ENCODE data around the gene RAB31.
"Not testable (repeated sequence)": the region's sequence is repeated elsewhere in the genome, so short reads cannot be mapped to it uniquely, and the experiment has no call there.

RAB31 gene

GRCh38 chr18:9708057-9708433 is at the start of gene RAB31:
Gene RAB31 (plus strand): TSS chr18:9708301. CDS start chr18:9708406, 105 bp downstream.
- Mint-ChIP-seq H3K36me3 (ENCODE audit: low read depth) (no peaks in the 10 kb centered on the region), H3K4me3 (peak within 1 kb of the TSS; percentile 71), H3K9me3 (no peaks in the 10 kb centered on the region), H3K27ac (peak within 1 kb of the TSS; percentile 36), H3K27me3 (peaks cover 78% of the 10 kb centered on the region), H3K4me1 (peaks cover 27% of the 10 kb centered on the region)
- DNase-seq: peak; percentile 23
- peak; percentile 26 for ATAC-seq

GRCh38 chr18:9659499-9660375 is 48.4 kb upstream of the RAB31 start:
- Mint-ChIP-seq H3K9me3 (no peaks in the 10 kb centered on the region), H3K4me3 (no peak overlapping the region), H3K36me3 (ENCODE audit: low read depth) (no peaks in the 10 kb centered on the region), H3K4me1 (no peaks in the 10 kb centered on the region), H3K27ac (no peak overlapping the region), H3K27me3 (no peaks in the 10 kb centered on the region)
- DNase-seq: no peak
- ATAC-seq: no peak

GRCh38 chr18:9661564-9661963 is 46.5 kb upstream of the RAB31 start:
- ATAC-seq: no peak

DNA sequence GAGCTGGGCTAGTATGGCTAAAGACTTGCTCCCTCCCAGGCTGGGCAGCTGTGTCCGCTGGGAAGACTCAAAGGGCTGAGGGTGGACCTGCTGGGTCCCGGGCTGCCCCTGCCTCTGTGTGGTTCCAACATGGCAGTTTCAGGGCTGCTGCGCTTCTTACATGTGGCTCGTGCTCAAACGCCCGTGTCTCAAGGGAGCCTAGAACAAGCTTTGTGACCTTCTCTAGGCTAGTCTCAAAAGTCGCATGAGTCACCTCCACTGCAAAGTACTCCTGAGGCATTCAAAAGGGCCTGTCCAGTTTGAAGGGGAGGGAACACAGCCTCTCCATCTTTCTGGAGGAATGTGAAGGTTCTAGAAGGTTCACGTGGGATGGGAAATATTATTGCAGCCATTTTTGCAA is 44.7 kb upstream of the RAB31 start:
- ATAC-seq: peak; percentile 15
- H3K27ac Mint-ChIP-seq: no peak overlapping the region
- no peak overlapping the region for H3K4me3 Mint-ChIP-seq
- DNase-seq: no peak
- no peaks in the 10 kb centered on the region for H3K9me3 Mint-ChIP-seq
- no peaks in the 10 kb centered on the region for H3K4me1 Mint-ChIP-seq
- H3K27me3 Mint-ChIP-seq: no peaks in the 10 kb centered on the region
- no peaks in the 10 kb centered on the region for H3K36me3 Mint-ChIP-seq (ENCODE audit: low read depth)

More at GRCh38 chr18:9661564-9661963, 46.5 kb upstream of the RAB31 start:
- Mint-ChIP-seq H3K27ac (no peak overlapping the region), H3K36me3 (ENCODE audit: low read depth) (no peaks in the 10 kb centered on the region), H3K4me3 (no peak overlapping the region), H3K27me3 (no peaks in the 10 kb centered on the region), H3K9me3 (no peaks in the 10 kb centered on the region), H3K4me1 (no peaks in the 10 kb centered on the region)
- DNase-seq: no peak

DNA sequence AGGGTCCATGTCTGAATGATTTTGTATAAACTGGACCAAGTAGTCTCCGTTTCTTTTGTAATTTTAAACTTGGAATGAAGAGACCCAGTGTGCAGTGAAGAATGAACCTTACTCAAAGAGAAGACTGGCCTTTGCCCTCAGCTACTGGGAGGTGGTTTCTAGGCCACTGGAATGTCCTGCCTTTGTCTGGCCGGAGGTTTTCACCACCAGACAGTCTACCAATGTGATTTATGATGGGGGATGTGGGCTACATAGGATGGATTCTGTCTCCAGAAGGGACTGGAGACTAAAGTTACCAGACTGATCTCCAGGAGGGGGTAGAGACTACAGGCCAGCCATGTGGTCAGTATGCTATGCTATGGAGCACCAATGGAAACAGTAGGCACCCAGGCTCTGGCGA is 42.8 kb upstream of the RAB31 start:
- Mint-ChIP-seq H3K36me3 (ENCODE audit: low read depth) (no peaks in the 10 kb centered on the region), H3K27me3 (no peaks in the 10 kb centered on the region), H3K4me1 (no peaks in the 10 kb centered on the region), H3K27ac (no peak overlapping the region), H3K4me3 (no peak overlapping the region), H3K9me3 (no peaks in the 10 kb centered on the region)
- ATAC-seq: no peak
- DNase-seq: no peak

DNA sequence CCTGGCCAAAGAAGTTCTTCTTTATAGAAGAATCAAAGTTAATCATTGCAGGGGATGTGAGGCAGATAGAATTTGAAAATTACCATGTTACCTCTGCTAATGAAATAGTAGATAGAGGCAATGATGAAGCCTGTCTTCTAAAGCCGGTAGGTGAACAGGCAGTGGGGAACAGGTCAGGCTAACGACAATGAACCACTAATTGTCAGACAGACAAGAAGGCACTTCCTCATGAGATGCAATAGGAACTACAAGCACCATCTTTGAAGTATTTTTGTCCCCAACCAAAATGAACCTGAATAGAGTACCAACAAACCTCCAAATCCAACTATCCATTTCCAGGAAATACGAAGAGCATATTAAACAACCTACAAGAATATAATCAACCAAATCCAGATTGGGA is 41.6 kb upstream of the RAB31 start:
- no peak overlapping the region for H3K4me3 Mint-ChIP-seq
- ATAC-seq: no peak

GRCh38 chr18:9669016-9669415 is 39.1 kb upstream of the RAB31 start:
- Mint-ChIP-seq H3K27ac (no peak overlapping the region), H3K4me1 (peaks cover 7% of the 10 kb centered on the region), H3K27me3 (peaks cover 4% of the 10 kb centered on the region), H3K9me3 (no peaks in the 10 kb centered on the region), H3K4me3 (no peak overlapping the region), H3K36me3 (ENCODE audit: low read depth) (no peaks in the 10 kb centered on the region)
- DNase-seq (no peak), ATAC-seq (no peak)

More for the DNA sequence above, 41.6 kb upstream of the RAB31 start:
- no peaks in the 10 kb centered on the region for H3K36me3 Mint-ChIP-seq (ENCODE audit: low read depth)
- H3K9me3 Mint-ChIP-seq: no peaks in the 10 kb centered on the region
- no peak for DNase-seq
- no peaks in the 10 kb centered on the region for H3K4me1 Mint-ChIP-seq
- no peaks in the 10 kb centered on the region for H3K27me3 Mint-ChIP-seq
- no peak overlapping the region for H3K27ac Mint-ChIP-seq

DNA sequence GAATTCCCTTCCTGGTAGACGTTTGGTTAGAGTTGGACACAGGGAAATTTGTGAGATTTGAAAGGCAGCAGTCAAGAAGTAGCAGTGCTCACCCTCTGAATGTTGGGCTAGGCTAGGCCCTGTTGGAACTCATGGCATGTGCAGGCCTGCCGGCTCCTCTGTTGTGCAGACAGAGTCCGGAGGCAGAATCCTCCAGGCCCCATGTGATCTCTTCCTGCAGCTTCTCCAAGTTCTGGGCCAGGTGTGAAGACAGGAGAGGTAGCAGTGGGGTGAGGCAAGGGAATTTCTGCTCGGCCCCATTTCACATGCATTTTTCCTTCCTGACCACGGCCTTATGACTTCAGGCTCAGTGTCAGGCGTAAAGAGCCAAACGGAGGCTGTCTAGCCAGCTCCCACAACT is 36.9 kb upstream of the RAB31 start:
- Mint-ChIP-seq H3K4me3 (no peak overlapping the region), H3K4me1 (peaks cover 7% of the 10 kb centered on the region), H3K9me3 (no peaks in the 10 kb centered on the region), H3K36me3 (ENCODE audit: low read depth) (no peaks in the 10 kb centered on the region), H3K27me3 (peaks cover 4% of the 10 kb centered on the region), H3K27ac (no peak overlapping the region)
- no peak for ATAC-seq
- DNase-seq: no peak

- H3K27ac Mint-ChIP-seq: peak overlapping the region; percentile 22
- H3K4me3 Mint-ChIP-seq: no peak overlapping the region
- H3K36me3 Mint-ChIP-seq (ENCODE audit: low read depth): no peaks in the 10 kb centered on the region
- DNase-seq (peak; percentile 7), ATAC-seq (peak; percentile 86)
- peaks cover 4% of the 10 kb centered on the region for H3K27me3 Mint-ChIP-seq
- H3K9me3 Mint-ChIP-seq: no peaks in the 10 kb centered on the region
- peaks cover 7% of the 10 kb centered on the region for H3K4me1 Mint-ChIP-seq
Measured at GRCh38 chr18:9673296-9674251, 34.5 kb upstream of the RAB31 start.

- not testable (repeated sequence) for H3K4me3 Mint-ChIP-seq, DNase-seq
Measured at GRCh38 chr18:9678216-9678615, 29.9 kb upstream of the RAB31 start.

GRCh38 chr18:9679125-9679524 is 29.0 kb upstream of the RAB31 start:
- no peaks in the 10 kb centered on the region for H3K4me1 Mint-ChIP-seq
- ATAC-seq (no peak), DNase-seq (no peak)
- H3K9me3 Mint-ChIP-seq: no peaks in the 10 kb centered on the region
- no peak overlapping the region for H3K27ac Mint-ChIP-seq
- H3K36me3 Mint-ChIP-seq (ENCODE audit: low read depth): no peaks in the 10 kb centered on the region
- H3K27me3 Mint-ChIP-seq: peaks cover 8% of the 10 kb centered on the region
- H3K4me3 Mint-ChIP-seq: no peak overlapping the region

More at GRCh38 chr18:9678216-9678615, 29.9 kb upstream of the RAB31 start:
- not testable (repeated sequence) for H3K27me3 Mint-ChIP-seq; ATAC-seq; H3K4me1 Mint-ChIP-seq; H3K9me3 Mint-ChIP-seq; H3K36me3 Mint-ChIP-seq (ENCODE audit: low read depth); H3K27ac Mint-ChIP-seq

GRCh38 chr18:9681217-9681616 is 26.9 kb upstream of the RAB31 start:
- DNase-seq (no peak), ATAC-seq (no peak)
- Mint-ChIP-seq H3K4me1 (peaks cover 4% of the 10 kb centered on the region), H3K9me3 (no peaks in the 10 kb centered on the region), H3K4me3 (no peak overlapping the region), H3K36me3 (ENCODE audit: low read depth) (no peaks in the 10 kb centered on the region), H3K27me3 (peaks cover 14% of the 10 kb centered on the region), H3K27ac (no peak overlapping the region)

DNA sequence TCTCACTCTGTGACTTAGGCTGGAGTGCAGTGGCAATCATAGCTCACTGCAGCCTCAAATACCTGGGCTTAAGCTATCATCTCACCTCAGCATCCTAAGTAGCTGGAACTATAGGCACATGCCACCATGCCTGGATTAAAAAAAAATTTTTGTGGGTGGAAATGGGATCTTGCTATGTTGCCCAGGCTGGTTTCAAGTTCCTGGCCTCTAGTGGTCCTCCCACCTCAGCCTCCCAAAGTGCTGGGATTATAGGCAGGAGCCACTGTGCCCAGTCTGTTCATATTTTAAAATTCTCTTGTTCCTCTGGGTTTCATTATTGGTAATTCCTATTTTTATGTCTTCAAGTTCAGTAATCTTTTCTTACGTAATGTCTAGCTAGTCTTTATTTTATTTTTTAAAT is 25.5 kb upstream of the RAB31 start:
- Mint-ChIP-seq H3K27ac (no peak overlapping the region), H3K9me3 (no peaks in the 10 kb centered on the region), H3K27me3 (peaks cover 14% of the 10 kb centered on the region), H3K4me1 (peaks cover 4% of the 10 kb centered on the region), H3K36me3 (ENCODE audit: low read depth) (no peaks in the 10 kb centered on the region), H3K4me3 (no peak overlapping the region)
- DNase-seq (no peak), ATAC-seq (no peak)

GRCh38 chr18:9683418-9684396 is 24.4 kb upstream of the RAB31 start:
- peaks cover 14% of the 10 kb centered on the region for H3K27me3 Mint-ChIP-seq

More at GRCh38 chr18:9683418-9684396, 24.4 kb upstream of the RAB31 start:
- H3K27ac Mint-ChIP-seq: no peak overlapping the region
- peaks cover 4% of the 10 kb centered on the region for H3K4me1 Mint-ChIP-seq
- no peaks in the 10 kb centered on the region for H3K36me3 Mint-ChIP-seq (ENCODE audit: low read depth)
- no peaks in the 10 kb centered on the region for H3K9me3 Mint-ChIP-seq
- H3K4me3 Mint-ChIP-seq: no peak overlapping the region
- DNase-seq: no peak
- no peak for ATAC-seq

All from activated naive CD8-positive, alpha-beta T cell treated with anti-CD3 and anti-CD28 coated beads, Interleukin-2, amount 50 U/mL, for 24 hours (primary cell).